K562 (cell line): ENCODE data around the gene C19orf67. TPM values are rescaled to one million over a fixed set of nuclear protein-coding genes. Genes with fewer than 3 reads are reported as not detected.
A peak's percentile ranks its signal among the peaks of the same experiment; 100 is the strongest.

ENCODE experiments used
- CREB1 ChIP-seq, 2 experiments: sonication (generic) in 1 of 2; formaldehyde crosslinking in 1 of 2; IDR thresholded peaks; 2 replicates each; pipeline versions ENCODE4 v1.6.1 to v1.8.0; 2012 to 2022; ENCODE audit warnings: inconsistent platforms in 1 of 2, mild to moderate bottlenecking in 1 of 2, missing genetic modification reagents in 1 of 2, moderate library complexity in 1 of 2
- CREBBP ChIP-seq: IDR thresholded peaks from one replicate; pipeline ENCODE4 v1.6.1; 2012; ENCODE audit warnings: low read depth, mild to moderate bottlenecking, control low read depth, inconsistent platforms, low read length
- CREM ChIP-seq: IDR thresholded peaks from 2 replicates; pipeline ENCODE4 v1.6.1; 2014; ENCODE audit warnings: antibody characterized with exemption, low read depth
- EP400 ChIP-seq: fragments of 450-650 bp; IDR thresholded peaks from 2 replicates; pipeline ENCODE4 v1.6.1; 2017; ENCODE audit warnings: antibody characterized with exemption, mild to moderate bottlenecking, moderate library complexity
- PCBP1 ChIP-seq: fragments of 200-400 bp; formaldehyde crosslinking; IDR thresholded peaks from 2 replicates; pipeline ENCODE4 v1.6.1; 2018; ENCODE audit warnings: mild to moderate bottlenecking, low read depth, low read length; ENCODE audit not compliant: poor library complexity, severe bottlenecking
- PRPF4 ChIP-seq: fragments of 200-400 bp; formaldehyde crosslinking; IDR thresholded peaks from one replicate; pipeline ENCODE4 v1.6.1; 2017; ENCODE audit warnings: low read length, low read depth, mild to moderate bottlenecking; ENCODE audit not compliant: insufficient read depth, poor library complexity, severe bottlenecking
- SMARCE1 ChIP-seq: fragments of 450-650 bp; IDR thresholded peaks from 2 replicates; pipeline ENCODE4 v1.7.1; 2016; ENCODE audit warnings: mild to moderate bottlenecking
- SP2 ChIP-seq: IDR thresholded peaks from 2 replicates; pipeline ENCODE4 v1.6.1; 2011; ENCODE audit warnings: mild to moderate bottlenecking, low read depth, low read length, moderate library complexity; ENCODE audit not compliant: poor library complexity, severe bottlenecking; ENCODE audit errors: extremely low read depth
- ZNF639 ChIP-seq, 2 experiments: fragments of 200-800 bp in 1 of 2; sonication (Bioruptor generic) in 1 of 2; sonication (generic) in 1 of 2; formaldehyde crosslinking in 1 of 2; IDR thresholded peaks in 1 of 2; conservative IDR thresholded peaks in 1 of 2; 2 replicates each; pipeline versions ENCODE4 v1.5.0 to v1.6.1; 2016 to 2020; ENCODE audit warnings: missing compliant biosample characterization in 1 of 2, missing genetic modification characterization in 1 of 2, missing genetic modification reagents in 1 of 2
- ZNF75A ChIP-seq: fragments of 450-650 bp; formaldehyde crosslinking; IDR thresholded peaks from 2 replicates; pipeline ENCODE4 v1.4.0; 2020; ENCODE audit warnings: mild to moderate bottlenecking
- ZZZ3 ChIP-seq: fragments of 450-650 bp; IDR thresholded peaks from 2 replicates; pipeline ENCODE4 v1.6.1; 2016; ENCODE audit warnings: antibody characterized with exemption, mild to moderate bottlenecking, moderate library complexity
- polyA plus RNA-seq, 8 experiments: library from polyadenylated mRNA; depleted of rRNA in 4 of 8; stranded (reverse) in 5 of 8; unstranded in 3 of 8; fragments of >200 nt; fragmentation: Nextera tagmentation in 2 of 8; fragmentation: Illumina TruSeq in 1 of 8; extraction: Ambion mirVana in 2 of 8; extraction: Trizol in 1 of 8; gene quantifications; 2 replicates each; pipeline versions ENCODE4 v1.2.1 to v1.2.3, GENCODE V29; 2011 to 2014; ENCODE audit warnings: inconsistent platforms in 1 of 8, missing spikeins in 1 of 8
- total RNA-seq, 7 experiments: library from RNA; depleted of rRNA in 6 of 7; stranded (reverse); fragments of >200 nt in 6 of 7; fragmentation: Illumina TruSeq in 2 of 7; extraction: Trizol in 2 of 7; gene quantifications; 2 replicates each; pipeline versions ENCODE4 v1.2.1 to v1.2.3, GENCODE V29; 2011 to 2021; ENCODE audit warnings: low replicate concordance in 1 of 7
- TF ChIP-seq, protein P1 (sequence below): sonication (generic); formaldehyde crosslinking; IDR thresholded peaks from 2 replicates; pipeline ENCODE4 v1.9.0; 2022; ENCODE audit warnings: mild to moderate bottlenecking, missing genetic modification reagents
- TF ChIP-seq, protein P2 (sequence below): sonication (generic); formaldehyde crosslinking; IDR thresholded peaks from 2 replicates; pipeline ENCODE4 v1.4.0; 2020; ENCODE audit warnings: mild to moderate bottlenecking, missing genetic modification reagents
- TF ChIP-seq, protein P3 (sequence below): fragments of 250-450 bp; sonication (Bioruptor Pico); IDR thresholded peaks from 2 replicates; pipeline ENCODE4 v1.4.0; 2020
- TF ChIP-seq, protein P4 (sequence below): fragments of 450-650 bp; formaldehyde crosslinking; IDR thresholded peaks from 2 replicates; pipeline ENCODE4 v1.4.0; 2022; ENCODE audit warnings: missing genetic modification characterization
- TF ChIP-seq, protein P5 (sequence below): fragments of 450-650 bp; IDR thresholded peaks from 2 replicates; pipeline ENCODE4 v1.6.1; 2018; ENCODE audit warnings: mild to moderate bottlenecking, low read depth; ENCODE audit not compliant: partially characterized antibody

Gene C19orf67
- total and polyA plus RNA-seq, 9 of the 15 experiments (the other 6 are each of a cell fraction or from before 2014, with no cell fraction given): 0.29 to 1.8 (median 0.51) TPM; not detected in 3

- TF ChIP-seq PRPF4: no peak
- TF ChIP-seq, protein P1, sequence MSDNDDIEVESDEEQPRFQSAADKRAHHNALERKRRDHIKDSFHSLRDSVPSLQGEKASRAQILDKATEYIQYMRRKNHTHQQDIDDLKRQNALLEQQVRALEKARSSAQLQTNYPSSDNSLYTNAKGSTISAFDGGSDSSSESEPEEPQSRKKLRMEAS (CRISPR knock-in tag): no peak
- peak; percentile 84 for TF ChIP-seq CREB1 (IDR thresholded peaks at IDR 0.05)
- peak; percentile 88 for TF ChIP-seq CREB1 (CRISPR knock-in tag; IDR thresholded peaks at IDR 0.05)
- TF ChIP-seq CREBBP: no peak
- peak in 1 of 2 experiments; percentile 99; a peak in 2 of 4 replicates for TF ChIP-seq ZNF639 (CRISPR knock-in tag; conservative IDR thresholded peaks at IDR 0.05 in 1 of 2, IDR thresholded peaks at IDR 0.05 in 1 of 2)
- TF ChIP-seq, protein P2, sequence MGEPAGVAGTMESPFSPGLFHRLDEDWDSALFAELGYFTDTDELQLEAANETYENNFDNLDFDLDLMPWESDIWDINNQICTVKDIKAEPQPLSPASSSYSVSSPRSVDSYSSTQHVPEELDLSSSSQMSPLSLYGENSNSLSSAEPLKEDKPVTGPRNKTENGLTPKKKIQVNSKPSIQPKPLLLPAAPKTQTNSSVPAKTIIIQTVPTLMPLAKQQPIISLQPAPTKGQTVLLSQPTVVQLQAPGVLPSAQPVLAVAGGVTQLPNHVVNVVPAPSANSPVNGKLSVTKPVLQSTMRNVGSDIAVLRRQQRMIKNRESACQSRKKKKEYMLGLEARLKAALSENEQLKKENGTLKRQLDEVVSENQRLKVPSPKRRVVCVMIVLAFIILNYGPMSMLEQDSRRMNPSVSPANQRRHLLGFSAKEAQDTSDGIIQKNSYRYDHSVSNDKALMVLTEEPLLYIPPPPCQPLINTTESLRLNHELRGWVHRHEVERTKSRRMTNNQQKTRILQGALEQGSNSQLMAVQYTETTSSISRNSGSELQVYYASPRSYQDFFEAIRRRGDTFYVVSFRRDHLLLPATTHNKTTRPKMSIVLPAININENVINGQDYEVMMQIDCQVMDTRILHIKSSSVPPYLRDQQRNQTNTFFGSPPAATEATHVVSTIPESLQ: no peak
- TF ChIP-seq, protein P3, sequence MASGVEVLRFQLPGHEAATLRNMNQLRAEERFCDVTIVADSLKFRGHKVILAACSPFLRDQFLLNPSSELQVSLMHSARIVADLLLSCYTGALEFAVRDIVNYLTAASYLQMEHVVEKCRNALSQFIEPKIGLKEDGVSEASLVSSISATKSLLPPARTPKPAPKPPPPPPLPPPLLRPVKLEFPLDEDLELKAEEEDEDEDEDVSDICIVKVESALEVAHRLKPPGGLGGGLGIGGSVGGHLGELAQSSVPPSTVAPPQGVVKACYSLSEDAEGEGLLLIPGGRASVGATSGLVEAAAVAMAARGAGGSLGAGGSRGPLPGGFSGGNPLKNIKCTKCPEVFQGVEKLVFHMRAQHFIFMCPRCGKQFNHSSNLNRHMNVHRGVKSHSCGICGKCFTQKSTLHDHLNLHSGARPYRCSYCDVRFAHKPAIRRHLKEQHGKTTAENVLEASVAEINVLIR (CRISPR knock-in tag): peak; percentile 71; the same call in 1 of the 2 replicates
- TF ChIP-seq SMARCE1: no peak
- TF ChIP-seq ZZZ3: no peak
- TF ChIP-seq ZNF75A: no peak
- peak; percentile 96 for TF ChIP-seq SP2
- TF ChIP-seq PCBP1: peak; percentile 4
- peak; percentile 94 for TF ChIP-seq CREM
- no peak for TF ChIP-seq EP400
- TF ChIP-seq, protein P4, sequence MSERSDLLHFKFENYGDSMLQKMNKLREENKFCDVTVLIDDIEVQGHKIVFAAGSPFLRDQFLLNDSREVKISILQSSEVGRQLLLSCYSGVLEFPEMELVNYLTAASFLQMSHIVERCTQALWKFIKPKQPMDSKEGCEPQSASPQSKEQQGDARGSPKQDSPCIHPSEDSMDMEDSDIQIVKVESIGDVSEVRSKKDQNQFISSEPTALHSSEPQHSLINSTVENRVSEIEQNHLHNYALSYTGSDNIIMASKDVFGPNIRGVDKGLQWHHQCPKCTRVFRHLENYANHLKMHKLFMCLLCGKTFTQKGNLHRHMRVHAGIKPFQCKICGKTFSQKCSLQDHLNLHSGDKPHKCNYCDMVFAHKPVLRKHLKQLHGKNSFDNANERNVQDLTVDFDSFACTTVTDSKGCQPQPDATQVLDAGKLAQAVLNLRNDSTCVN (CRISPR knock-in tag): no peak
- TF ChIP-seq, protein P5, sequence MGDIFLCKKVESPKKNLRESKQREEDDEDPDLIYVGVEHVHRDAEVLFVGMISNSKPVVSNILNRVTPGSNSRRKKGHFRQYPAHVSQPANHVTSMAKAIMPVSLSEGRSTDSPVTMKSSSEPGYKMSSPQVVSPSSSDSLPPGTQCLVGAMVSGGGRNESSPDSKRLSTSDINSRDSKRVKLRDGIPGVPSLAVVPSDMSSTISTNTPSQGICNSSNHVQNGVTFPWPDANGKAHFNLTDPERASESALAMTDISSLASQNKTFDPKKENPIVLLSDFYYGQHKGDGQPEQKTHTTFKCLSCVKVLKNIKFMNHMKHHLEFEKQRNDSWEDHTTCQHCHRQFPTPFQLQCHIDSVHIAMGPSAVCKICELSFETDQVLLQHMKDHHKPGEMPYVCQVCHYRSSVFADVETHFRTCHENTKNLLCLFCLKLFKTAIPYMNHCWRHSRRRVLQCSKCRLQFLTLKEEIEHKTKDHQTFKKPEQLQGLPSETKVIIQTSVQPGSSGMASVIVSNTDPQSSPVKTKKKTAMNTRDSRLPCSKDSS: no peak
These were observed 32.1 kb upstream of the C19orf67 start, which contains the start of gene PRKACA (continued) for GRCh38 chr19:14117668-14118164.
